NCI-H2107 (cell line): ENCODE results near the gene NANS.
"Not testable (repeated sequence)": the region's sequence is repeated elsewhere in the genome, so short reads cannot be mapped to it uniquely, and the experiment has no call there.

Source experiments
- DNase-seq: peaks from one replicate; lab custom pipeline; 2025; lab: John Stamatoyannopoulos, UW

NANS gene, protein sequence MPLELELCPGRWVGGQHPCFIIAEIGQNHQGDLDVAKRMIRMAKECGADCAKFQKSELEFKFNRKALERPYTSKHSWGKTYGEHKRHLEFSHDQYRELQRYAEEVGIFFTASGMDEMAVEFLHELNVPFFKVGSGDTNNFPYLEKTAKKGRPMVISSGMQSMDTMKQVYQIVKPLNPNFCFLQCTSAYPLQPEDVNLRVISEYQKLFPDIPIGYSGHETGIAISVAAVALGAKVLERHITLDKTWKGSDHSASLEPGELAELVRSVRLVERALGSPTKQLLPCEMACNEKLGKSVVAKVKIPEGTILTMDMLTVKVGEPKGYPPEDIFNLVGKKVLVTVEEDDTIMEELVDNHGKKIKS

DNA sequence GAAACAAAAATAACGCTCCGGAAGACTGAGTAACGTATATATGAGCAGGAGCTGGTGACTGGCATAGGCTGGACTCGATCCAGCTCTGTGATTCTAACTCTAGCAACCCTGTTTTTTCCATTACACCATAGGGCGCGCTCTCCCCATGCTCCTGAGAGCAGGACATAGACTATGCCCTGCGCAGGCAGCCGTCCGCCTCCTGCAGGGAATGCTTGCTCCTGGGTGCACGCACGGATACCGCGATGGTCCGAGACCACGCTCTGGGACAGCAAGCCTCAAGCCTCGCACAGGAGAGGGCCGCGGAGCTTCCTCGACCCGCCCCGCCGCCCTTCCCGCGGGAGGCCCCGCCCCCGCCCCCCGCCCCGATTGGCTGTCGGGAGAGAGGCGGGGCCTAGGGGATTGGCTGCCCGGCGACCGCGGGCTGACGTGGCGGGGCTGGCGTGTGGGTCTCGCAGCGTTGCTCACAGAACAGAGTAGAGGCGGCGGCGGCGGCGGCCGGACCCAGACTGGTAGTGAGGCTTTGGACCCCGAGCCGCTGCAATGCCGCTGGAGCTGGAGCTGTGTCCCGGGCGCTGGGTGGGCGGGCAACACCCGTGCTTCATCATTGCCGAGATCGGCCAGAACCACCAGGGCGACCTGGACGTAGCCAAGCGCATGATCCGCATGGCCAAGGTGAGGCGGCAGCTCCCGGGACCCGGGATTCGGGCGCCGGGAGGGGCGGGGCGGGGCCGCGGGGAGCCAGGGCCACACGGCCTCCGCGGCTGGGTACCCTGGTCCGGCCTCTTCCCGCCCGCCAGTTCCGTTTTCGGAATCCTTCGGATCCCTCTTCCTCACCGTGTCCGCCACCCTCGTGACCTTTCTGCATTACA is at the start of gene NANS:
TSS of gene NANS (plus strand) at position 464 of the 869 bp plus-strand sequence. CDS start at position 541, 77 bp downstream.
- peak; percentile 75 for DNase-seq

DNA sequence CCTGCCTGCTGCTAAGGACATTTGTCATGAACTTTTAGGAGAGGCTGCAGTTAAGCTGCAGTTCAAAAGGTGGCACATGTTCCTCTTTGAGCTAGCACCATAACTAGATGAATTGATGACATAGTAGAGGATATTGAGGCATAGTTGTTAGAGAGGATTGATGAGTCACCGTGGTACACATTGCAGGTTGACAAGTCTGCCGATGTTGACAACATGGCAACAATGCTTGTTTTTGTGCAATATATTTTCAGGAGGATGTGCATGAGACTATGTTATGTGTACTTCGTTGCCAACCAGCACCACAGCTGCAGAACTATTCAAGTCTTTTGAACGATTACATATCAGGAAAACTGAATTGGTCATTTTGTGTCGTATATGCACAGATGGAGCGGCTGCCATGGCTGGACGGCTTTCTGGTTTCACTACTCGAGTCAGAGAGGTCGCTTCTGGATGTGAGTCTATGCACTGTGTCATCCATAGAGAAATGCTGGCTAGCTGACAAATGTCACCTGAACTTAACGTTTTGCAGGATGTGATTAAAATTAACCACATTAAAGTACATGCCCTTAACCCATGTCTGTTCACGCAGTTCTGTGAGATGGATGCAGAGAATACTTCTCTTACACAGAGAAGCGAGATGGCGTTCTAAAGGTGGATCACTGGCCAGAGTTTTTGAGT is 49.1 kb upstream of the NANS start:
- no peak for DNase-seq

- no peak for DNase-seq
Measured at GRCh38 chr9:98008764-98009163, 47.8 kb upstream of the NANS start.

DNA sequence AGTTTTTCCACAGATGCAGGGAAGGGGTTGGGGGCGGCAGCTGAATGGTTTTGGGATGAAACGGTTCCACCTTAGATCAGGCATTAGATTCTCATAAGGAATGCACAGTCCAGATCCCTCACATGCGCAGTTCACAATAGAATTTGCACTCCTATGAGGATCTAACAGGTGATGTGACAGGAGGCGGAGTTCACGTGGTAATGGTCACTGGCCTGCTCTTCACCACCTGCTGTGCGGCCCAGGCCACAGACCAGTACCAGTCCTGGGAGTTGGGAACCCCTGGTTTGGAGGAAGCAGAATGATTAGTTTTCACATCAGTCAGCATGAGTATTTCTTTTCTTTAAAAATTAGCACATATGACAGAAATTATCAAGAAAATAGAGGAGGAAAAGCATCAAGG is 47.1 kb upstream of the NANS start:
- DNase-seq = no peak

GRCh38 chr9:98009936-98010335 is 46.6 kb upstream of the NANS start:
- no peak for DNase-seq

DNA sequence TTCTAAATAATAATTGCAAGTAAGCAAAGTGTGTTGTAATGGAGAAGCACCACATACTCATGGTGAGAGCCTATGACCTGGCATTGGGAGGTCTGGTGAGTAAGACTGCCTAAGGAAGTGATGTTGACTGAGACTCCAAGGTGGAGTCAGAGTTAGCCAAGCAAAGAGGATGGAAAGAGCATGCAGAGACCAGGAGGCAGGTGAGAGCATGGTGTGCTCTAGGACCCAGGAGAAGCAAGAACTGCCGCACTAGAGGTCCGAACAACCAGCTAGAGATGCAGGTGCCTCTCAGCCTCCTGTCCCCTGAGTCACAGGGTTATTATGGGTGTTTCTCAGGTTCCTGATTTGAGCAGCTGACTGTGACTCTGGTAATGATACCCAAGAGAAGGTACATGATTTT is 46.1 kb upstream of the NANS start:
- peak; percentile 19 for DNase-seq

- no peak for DNase-seq
Measured at GRCh38 chr9:98011122-98011521, 45.4 kb upstream of the NANS start.

GRCh38 chr9:98016137-98016680 is 40.3 kb upstream of the NANS start:
- no peak for DNase-seq

DNA sequence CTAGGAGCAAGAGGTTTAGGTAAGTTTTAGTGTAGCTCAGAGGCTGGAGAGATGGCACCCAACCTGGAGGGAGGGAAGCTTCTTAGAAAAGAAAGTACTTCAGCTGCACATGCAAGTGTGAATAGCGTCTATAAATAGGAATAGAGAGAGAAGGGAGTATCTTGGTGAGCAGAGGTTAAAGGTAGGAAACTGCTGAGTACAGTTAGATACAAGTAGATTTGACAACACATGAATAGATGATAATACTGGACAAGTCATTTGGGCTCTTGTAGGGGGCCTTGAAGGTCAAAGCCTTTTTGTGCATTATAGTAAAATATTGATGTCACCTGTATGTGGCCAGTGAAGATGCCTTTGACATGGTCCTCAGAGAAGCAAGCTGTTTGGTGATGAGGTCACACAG is 39.2 kb upstream of the NANS start:
- DNase-seq = no peak

DNA sequence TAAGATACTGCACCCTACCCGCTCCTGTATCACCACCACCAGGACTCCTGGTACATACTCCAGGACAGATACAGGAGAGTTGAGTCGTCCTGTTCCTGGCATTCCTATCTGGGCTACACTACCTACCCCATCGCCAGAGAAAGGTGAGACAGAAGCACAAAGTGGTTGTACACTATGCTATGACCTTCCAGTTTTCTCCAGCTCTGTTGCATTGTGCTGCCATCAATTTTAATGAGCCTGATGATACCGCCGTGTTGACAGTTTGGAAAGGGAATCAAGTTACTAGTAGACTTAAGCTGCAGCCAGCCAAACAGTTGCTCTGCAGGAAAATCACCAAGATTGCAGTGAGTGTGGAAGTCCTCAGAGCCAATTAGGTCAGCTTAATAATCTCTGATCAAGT is 38.2 kb upstream of the NANS start:
- no peak for DNase-seq

GRCh38 chr9:98019098-98019497 is 37.4 kb upstream of the NANS start:
- no peak for DNase-seq

GRCh38 chr9:98019869-98020268 is 36.7 kb upstream of the NANS start:
- not testable (repeated sequence) for DNase-seq

DNA sequence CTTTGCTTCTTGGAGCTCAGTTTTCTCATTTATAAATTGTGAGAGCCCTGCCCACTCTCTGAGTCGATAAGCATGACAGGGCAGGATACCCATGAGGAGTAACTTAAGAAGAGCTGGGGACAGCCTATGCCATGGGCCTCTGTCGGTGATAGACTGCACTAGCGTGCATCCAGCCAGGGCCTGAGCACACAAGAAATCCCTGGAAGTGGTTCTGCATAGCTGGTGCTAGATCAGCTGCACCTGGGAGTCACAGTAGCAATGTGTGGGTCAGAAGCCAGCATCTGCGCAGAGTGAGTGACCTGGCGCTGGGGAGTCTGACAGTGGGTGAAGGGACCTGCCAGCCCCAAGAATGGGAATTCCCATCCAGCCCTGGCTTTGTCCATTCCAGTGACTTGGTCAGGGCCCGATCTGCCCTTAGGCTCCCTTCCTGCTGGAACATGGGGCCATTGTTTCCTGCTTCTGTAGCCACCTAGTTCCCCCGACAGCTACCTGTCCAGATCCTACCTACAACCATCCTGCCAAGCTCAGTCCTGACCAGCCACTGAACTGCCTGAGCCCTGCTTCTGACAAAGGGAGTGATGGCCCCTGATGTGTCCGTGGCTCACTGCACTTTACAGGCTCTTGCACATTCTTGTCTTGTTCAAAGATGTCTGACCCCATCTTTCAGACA is 35.9 kb upstream of the NANS start:
- DNase-seq = no peak

DNA sequence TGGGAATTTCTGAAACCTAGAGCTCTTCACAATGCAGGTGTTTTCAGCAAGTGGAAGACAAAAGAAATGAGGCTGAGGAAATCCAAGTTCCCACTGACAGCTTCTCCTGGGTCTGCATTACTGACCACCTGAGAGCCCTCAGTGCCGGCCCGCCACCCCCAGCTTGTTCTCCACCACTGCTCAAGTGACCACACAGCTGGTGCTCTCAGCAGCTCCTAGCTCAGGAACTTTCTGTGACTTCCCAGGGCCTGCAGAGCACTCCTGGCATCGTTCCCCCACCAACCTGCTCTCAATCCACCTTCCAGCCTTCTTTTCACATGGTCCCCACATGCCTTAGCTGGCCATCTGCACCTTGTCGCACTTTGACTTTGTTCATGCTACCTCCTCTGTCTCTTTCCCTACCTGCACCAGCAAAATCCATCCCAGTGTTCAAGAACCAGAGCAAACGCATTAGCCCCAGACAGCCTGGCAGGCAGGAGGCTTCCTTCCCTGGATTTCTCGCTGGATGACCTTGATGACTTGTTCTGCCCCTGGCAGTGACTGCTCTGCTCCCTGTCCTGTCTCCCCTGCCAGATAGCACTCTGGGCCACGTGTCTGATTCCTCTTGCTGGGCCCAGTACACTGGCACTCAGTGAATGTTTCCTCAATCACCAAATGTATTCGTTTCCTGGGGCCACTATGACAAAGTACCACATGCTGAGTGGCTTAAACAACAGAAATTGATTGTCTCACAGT is 35.1 kb upstream of the NANS start:
- no peak for DNase-seq

GRCh38 chr9:98022447-98022846 is 34.1 kb upstream of the NANS start:
- DNase-seq = no peak

- no peak for DNase-seq
Measured at GRCh38 chr9:98024702-98025101, 31.8 kb upstream of the NANS start.

- no peak for DNase-seq
Measured at GRCh38 chr9:98031169-98031568, 25.4 kb upstream of the NANS start.

- no peak for DNase-seq
Measured at GRCh38 chr9:98031935-98032334, 24.6 kb upstream of the NANS start.

DNA sequence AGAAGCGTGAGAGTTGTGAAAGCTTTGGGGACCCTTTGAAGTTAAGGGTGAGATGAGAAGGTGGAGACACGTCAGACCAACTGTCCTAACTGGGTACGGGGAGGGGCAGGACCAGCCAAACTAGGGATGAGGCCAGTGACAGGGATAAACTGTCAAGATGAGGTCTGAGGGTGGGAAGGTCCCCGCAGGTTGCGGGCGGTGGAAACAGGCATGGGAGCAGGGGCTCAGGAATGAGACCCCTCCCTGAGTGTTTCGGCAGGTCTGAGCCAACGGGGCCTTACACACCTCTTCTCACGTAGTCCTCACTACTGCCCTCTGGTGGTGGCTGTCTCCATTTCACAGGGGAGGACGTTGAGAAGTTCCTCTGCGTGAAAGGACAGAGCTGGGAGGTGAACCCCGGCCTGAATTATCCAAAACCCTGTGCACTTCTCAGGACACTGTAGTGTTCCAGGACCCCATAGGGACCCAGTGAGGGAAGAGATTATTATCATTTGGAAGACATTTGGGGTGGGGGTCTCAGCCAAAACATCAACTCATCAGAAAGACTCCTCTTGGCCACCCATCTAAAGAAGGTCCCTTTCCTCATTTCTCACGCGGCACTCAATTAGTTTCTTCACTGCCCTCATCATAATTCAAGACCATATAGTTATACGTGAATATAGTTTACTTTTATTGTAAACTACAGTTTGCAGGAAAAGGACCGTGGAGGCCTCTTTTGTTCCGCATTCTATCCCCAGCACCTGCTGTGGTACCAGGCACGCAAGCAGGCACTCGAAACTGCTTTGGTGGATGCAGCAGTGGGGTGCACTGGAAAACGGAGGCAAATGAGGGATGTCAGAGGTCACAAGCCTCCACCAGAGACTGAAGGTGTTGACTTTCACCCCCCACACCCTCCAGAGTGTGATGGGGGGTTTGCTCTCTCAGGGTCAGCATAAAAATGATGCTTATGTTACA is 21.7 kb upstream of the NANS start:
- peak; percentile 7 for DNase-seq

DNA sequence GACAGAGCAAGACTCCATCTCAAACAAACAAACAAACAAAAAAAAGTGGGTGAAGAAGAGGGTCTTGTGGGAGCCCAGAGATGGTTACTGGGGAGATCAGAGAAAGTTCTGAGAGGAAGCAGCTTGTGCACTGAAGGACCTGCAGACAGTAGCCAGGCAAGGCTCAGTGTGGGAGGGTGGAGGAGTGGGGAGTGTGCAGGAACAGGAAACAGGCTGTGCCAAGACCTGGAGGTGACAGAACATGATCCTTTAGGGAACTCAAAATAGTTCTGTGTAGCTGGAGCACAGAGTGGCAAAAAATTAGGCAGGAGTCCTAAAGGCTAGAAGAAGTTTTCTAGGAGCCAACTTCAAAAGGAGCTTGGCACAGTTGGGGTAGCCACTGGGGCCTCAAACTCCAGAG is 19.2 kb upstream of the NANS start:
- DNase-seq = no peak
